ENCODE data around the gene PADI4. TPM values are rescaled to one million over a fixed set of nuclear protein-coding genes. Genes with fewer than 3 reads are reported as not detected.

The PADI4 gene
- total and polyA plus RNA-seq, 2 of the 4 experiments (the other 2 are of a cell fraction): not detected

DNA sequence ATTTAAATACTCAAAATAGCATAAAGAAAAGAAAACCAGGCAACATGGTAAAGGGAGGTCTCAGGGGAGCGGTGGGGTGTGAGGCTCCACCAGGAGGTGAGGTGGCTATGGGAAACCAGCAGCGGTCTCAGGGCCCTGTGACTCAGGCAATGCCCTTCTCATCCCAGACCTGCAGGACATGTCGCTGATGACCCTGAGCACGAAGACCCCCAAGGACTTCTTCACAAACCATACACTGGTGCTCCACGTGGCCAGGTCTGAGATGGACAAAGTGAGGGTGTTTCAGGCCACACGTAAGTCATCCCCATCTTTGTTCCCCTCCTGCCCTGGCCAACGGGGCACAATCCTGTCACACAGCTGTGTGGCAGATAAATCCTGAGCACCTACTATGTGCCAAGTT is 31.5 kb downstream of the PADI4 start:
- no peaks in the 10 kb centered on the region for H4K20me1 ChIP-seq (ENCODE audit: insufficient read depth, low read length)
- dilution Hi-C loops (cut with HindIII; ENCODE audit: low sequenced_read_pairs, unreplicated experiment): no loop called here
- in situ Hi-C loops (cut with MboI; ENCODE audit: low sequenced_read_pairs): loop anchor here (5.0 kb wide), 1 partner anchor 212 kb away; no protein-coding TSS in a partner anchor

More for the DNA sequence above, 31.5 kb downstream of the PADI4 start:
- Histone ChIP-seq H4K91ac (ENCODE audit: insufficient read depth, low read depth, low read length) (no peak overlapping the region), H3K4me1 (ENCODE audit: control insufficient read depth, insufficient read depth, low read length) (no peaks in the 10 kb centered on the region), H2BK15ac (ENCODE audit: low read depth, low read length) (no peak overlapping the region), H3K4me3 (ENCODE audit: insufficient read depth, low read depth, low read length) (no peak overlapping the region), H2AK9ac (replicated peaks; ENCODE audit: low read depth, low read length, poor library complexity) (no peak overlapping the region), H3K23ac (ENCODE audit: low read depth, low read length) (no peak overlapping the region), H3K9me3 (ENCODE audit: control insufficient read depth, insufficient read depth, low read length) (no peaks in the 10 kb centered on the region), H3K4ac (ENCODE audit: low read depth, low read length) (no peak overlapping the region), H3K27ac (ENCODE audit: insufficient read depth, low read length) (no peak overlapping the region), H3K9ac (ENCODE audit: low read depth, low read length) (no peak overlapping the region), H2BK120ac (ENCODE audit: low read depth, low read length) (no peak overlapping the region), H3K56ac (ENCODE audit: extremely low read depth, insufficient read depth, low read length) (no peak overlapping the region), H2BK20ac (ENCODE audit: low read depth, low read length) (no peak overlapping the region), H4K8ac (ENCODE audit: low read depth in 2 of 2, low read length in 2 of 2) (no peak overlapping the region), H3K27me3 (ENCODE audit: control insufficient read depth, insufficient read depth, low read length) (peaks cover 13% of the 10 kb centered on the region), H4K5ac (ENCODE audit: low read depth, low read length) (no peak overlapping the region), H2AFZ (replicated peaks; ENCODE audit: low read length, poor library complexity) (no peak overlapping the region), H2BK5ac (ENCODE audit: low read depth, low read length, poor library complexity, severe bottlenecking) (no peak overlapping the region), H3K9me1 (ENCODE audit: insufficient read depth, low read length) (no peaks in the 10 kb centered on the region), H3K4me2 (ENCODE audit: low read depth, low read length) (no peak overlapping the region), H3K36me3 (ENCODE audit: control insufficient read depth, insufficient read depth, low read length) (no peaks in the 10 kb centered on the region), H3K18ac (ENCODE audit: low read depth, low read length) (no peak overlapping the region), H3K14ac (replicated peaks; ENCODE audit: low read depth, low read length) (no peak overlapping the region), H3K79me1 (ENCODE audit: low read depth in 1 of 2, low read length in 2 of 2) (no peaks in the 10 kb centered on the region), H2AK5ac (ENCODE audit: low read depth, low read length) (no peak overlapping the region)
- TF ChIP-seq SMC3 (IDR thresholded peaks at IDR 0.05; ENCODE audit: low read depth, low read length) (no peak), CHD1 (IDR thresholded peaks at IDR 0.05; ENCODE audit: low read depth, low read length) (no peak), RFX5 (IDR thresholded peaks at IDR 0.05; ENCODE audit: low read depth, low read length) (no peak), FOS (IDR thresholded peaks at IDR 0.05; ENCODE audit: low read depth, low read length) (no peak), RCOR1 (IDR thresholded peaks at IDR 0.05; ENCODE audit: insufficient replicate concordance, low read length) (no peak), CEBPB (IDR thresholded peaks at IDR 0.05; ENCODE audit: low read depth, low read length) (no peak)
- TF ChIP-seq, protein P1, sequence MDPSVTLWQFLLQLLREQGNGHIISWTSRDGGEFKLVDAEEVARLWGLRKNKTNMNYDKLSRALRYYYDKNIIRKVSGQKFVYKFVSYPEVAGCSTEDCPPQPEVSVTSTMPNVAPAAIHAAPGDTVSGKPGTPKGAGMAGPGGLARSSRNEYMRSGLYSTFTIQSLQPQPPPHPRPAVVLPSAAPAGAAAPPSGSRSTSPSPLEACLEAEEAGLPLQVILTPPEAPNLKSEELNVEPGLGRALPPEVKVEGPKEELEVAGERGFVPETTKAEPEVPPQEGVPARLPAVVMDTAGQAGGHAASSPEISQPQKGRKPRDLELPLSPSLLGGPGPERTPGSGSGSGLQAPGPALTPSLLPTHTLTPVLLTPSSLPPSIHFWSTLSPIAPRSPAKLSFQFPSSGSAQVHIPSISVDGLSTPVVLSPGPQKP (IDR thresholded peaks at IDR 0.05; ENCODE audit: borderline replicate concordance, low read depth, low read length): no peak
- TF ChIP-seq, protein P2, sequence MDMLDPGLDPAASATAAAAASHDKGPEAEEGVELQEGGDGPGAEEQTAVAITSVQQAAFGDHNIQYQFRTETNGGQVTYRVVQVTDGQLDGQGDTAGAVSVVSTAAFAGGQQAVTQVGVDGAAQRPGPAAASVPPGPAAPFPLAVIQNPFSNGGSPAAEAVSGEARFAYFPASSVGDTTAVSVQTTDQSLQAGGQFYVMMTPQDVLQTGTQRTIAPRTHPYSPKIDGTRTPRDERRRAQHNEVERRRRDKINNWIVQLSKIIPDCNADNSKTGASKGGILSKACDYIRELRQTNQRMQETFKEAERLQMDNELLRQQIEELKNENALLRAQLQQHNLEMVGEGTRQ (IDR thresholded peaks at IDR 0.05; ENCODE audit: low read depth, low read length): no peak
- WGBS, 2 experiments (ENCODE audit: extremely low coverage in 2 of 2, insufficient read length in 1 of 2): 0% methylated on average over 1 of the region's 7 CpGs; no CpG with 5 or more reads in 1 of the 2 experiments
- ATAC-seq (ENCODE audit: low read depth) (no peak), DNase-seq (no peak)
- ChIA-PET POLR2A (ENCODE audit: unreplicated experiment) (no interaction called here), CTCF (no interaction called here)
- no TSS peak for BruUV-seq (replicated peaks)
- intact Hi-C loops (cut with micrococcal nuclease): no loop called here

All from IMR-90 (cell line).